ENCODE data around the gene STX3.

DNA sequence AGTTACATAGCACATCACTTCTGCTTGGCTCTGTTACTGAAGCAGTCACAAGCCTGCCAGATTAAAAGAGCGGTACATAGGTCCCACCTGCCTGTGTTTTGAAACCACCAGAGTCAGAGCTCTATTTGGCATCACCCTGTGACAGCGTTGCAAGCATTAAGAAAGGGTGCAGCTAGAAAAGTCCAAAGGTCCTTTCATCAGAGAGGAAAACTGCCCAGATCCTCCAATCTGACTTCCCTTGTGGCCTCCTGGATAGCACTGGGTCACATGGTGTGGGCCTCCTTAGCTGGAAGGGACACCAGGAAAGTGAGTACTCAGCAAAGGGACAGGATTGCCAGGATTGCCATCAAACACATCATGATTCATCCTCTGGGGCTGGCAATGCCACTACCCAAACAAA lies 22.9 kb downstream of the STX3 start:
- TF ChIP-seq CTCF (conservative IDR thresholded peaks at IDR 0.05 in 1 of 2, IDR thresholded peaks at IDR 0.05 in 1 of 2; ENCODE audit: extremely low read depth in 1 of 2, insufficient read depth in 1 of 2, low read depth in 1 of 2, low read length in 2 of 2) (no peak), EZH2 (IDR thresholded peaks at IDR 0.05; ENCODE audit: borderline replicate concordance, low read length) (no peak)

Data from mammary epithelial cell (primary cell).